Liver (tissue), 9 donors: ENCODE results near the gene PRDX2. TPM values are rescaled to one million over a fixed set of nuclear protein-coding genes. Genes with fewer than 3 reads are reported as not detected.

Source experiments
- DNase-seq: peaks from one replicate; pipeline ENCODE4 v3.0.0-alpha.2; 2017; ENCODE audit warnings: low spot score
- H3K27ac ChIP-seq, 2 donors: one replicate each; pipeline ENCODE4 v1.7.0; 2013; ENCODE audit warnings: inconsistent platforms in 2 of 2, low read length in 2 of 2, control low read depth in 1 of 2, low read depth in 1 of 2, mild to moderate bottlenecking in 1 of 2
- H3K27me3 ChIP-seq, 4 donors: one replicate each; pipeline versions ENCODE4 v1.6.1 to v1.7.0; 2013; ENCODE audit warnings: low read length in 3 of 4, inconsistent platforms in 1 of 4, mild to moderate bottlenecking in 1 of 4, moderate library complexity in 1 of 4; ENCODE audit not compliant: control insufficient read depth in 4 of 4, insufficient read depth in 4 of 4
- H3K36me3 ChIP-seq, 4 donors: one replicate each; pipeline versions ENCODE4 v1.6.1 to v1.7.0; 2013; ENCODE audit warnings: low read length in 3 of 4, mild to moderate bottlenecking in 3 of 4, low read depth in 1 of 4, moderate library complexity in 1 of 4; ENCODE audit not compliant: control insufficient read depth in 4 of 4, insufficient read depth in 3 of 4
- H3K4me1 ChIP-seq, 4 donors: one replicate each; pipeline versions ENCODE4 v1.6.1 to v1.7.0; 2013; ENCODE audit warnings: low read length in 3 of 4, mild to moderate bottlenecking in 3 of 4, moderate library complexity in 1 of 4; ENCODE audit not compliant: control insufficient read depth in 4 of 4, insufficient read depth in 4 of 4
- H3K4me3 ChIP-seq, 3 donors: one replicate each; pipeline versions ENCODE4 v1.6.1 to v1.7.0; 2013; ENCODE audit warnings: low read length in 3 of 3, control low read depth in 1 of 3, low read depth in 1 of 3, mild to moderate bottlenecking in 1 of 3
- H3K9ac ChIP-seq, 2 donors: one replicate each; pipeline ENCODE4 v1.7.0; 2013; ENCODE audit warnings: low read length in 2 of 2, mild to moderate bottlenecking in 2 of 2, moderate library complexity in 2 of 2, control low read depth in 1 of 2, low read depth in 1 of 2
- H3K9me3 ChIP-seq, 4 donors: one replicate each; pipeline versions ENCODE4 v1.6.1 to v1.7.0; 2013; ENCODE audit warnings: low read length in 3 of 4; ENCODE audit not compliant: control insufficient read depth in 4 of 4
- CTCF ChIP-seq: fragments of 150-350 bp; IDR thresholded peaks from 2 replicates; pipeline ENCODE4 v1.5.1; 2017; ENCODE audit warnings: improper control_type of control experiment, low read depth, low read length; ENCODE audit not compliant: missing input control
- EGR1 ChIP-seq, 2 donors: IDR thresholded peaks; 2 replicates each; pipeline ENCODE4 v1.6.1; 2016 to 2018; ENCODE audit warnings: antibody characterized with exemption in 2 of 2, low read depth in 2 of 2
- FOXA1 ChIP-seq: IDR thresholded peaks from 2 replicates; pipeline ENCODE4 v1.6.1; 2016; ENCODE audit warnings: antibody characterized with exemption
- FOXA2 ChIP-seq: IDR thresholded peaks from 2 replicates; pipeline ENCODE4 v1.6.1; 2016; ENCODE audit warnings: antibody characterized with exemption
- GABPA ChIP-seq, 2 donors: IDR thresholded peaks in 1 of 2; conservative IDR thresholded peaks in 1 of 2; 2 replicates each; pipeline ENCODE4 v1.6.1; 2016; ENCODE audit warnings: antibody characterized with exemption in 2 of 2, mild to moderate bottlenecking in 1 of 2, moderate library complexity in 1 of 2
- HNF4A ChIP-seq, 2 donors: conservative IDR thresholded peaks; 2 replicates each; pipeline ENCODE4 v1.6.1; 2016; ENCODE audit warnings: antibody characterized with exemption in 2 of 2, mild to moderate bottlenecking in 2 of 2
- HNF4G ChIP-seq: IDR thresholded peaks from 2 replicates; pipeline ENCODE4 v1.6.1; 2016; ENCODE audit warnings: antibody characterized with exemption
- JUND ChIP-seq, 2 donors: IDR thresholded peaks; 2 replicates each; pipeline ENCODE4 v1.6.1; 2016; ENCODE audit warnings: antibody characterized with exemption in 2 of 2
- MAX ChIP-seq: IDR thresholded peaks from 2 replicates; pipeline ENCODE4 v1.6.1; 2016; ENCODE audit warnings: antibody characterized with exemption
- NR2F2 ChIP-seq: IDR thresholded peaks from 2 replicates; pipeline ENCODE4 v1.6.1; 2016; ENCODE audit warnings: antibody characterized with exemption
- RAD21 ChIP-seq, 2 donors: IDR thresholded peaks; 2 replicates each; pipeline ENCODE4 v1.6.1; 2016; ENCODE audit warnings: antibody characterized with exemption in 2 of 2, mild to moderate bottlenecking in 2 of 2
- RXRA ChIP-seq, 2 donors: IDR thresholded peaks; 2 replicates each; pipeline ENCODE4 v1.6.1; 2017 to 2018; ENCODE audit warnings: antibody characterized with exemption in 2 of 2, mild to moderate bottlenecking in 1 of 2
- SP1 ChIP-seq: IDR thresholded peaks from 2 replicates; pipeline ENCODE4 v1.6.1; 2018; ENCODE audit warnings: antibody characterized with exemption, mild to moderate bottlenecking
- TAF1 ChIP-seq: conservative IDR thresholded peaks from 2 replicates; pipeline ENCODE4 v1.6.1; 2016; ENCODE audit warnings: antibody characterized with exemption, mild to moderate bottlenecking
- YY1 ChIP-seq: IDR thresholded peaks from 2 replicates; pipeline ENCODE4 v1.6.1; 2016; ENCODE audit warnings: antibody characterized with exemption, mild to moderate bottlenecking
- WGBS: extraction: QIAGEN DNeasy Blood & Tissue Kit; methylation state at CpG from one replicate; pipeline ENCODE4 v1.1.7; 2013; 5-methylcytosine and 5-hydroxymethylcytosine counted together
- polyA plus RNA-seq, 2 donors: library from polyadenylated mRNA; stranded (reverse) in 1 of 2; unstranded in 1 of 2; fragments of 200-250 nt in 1 of 2; fragments of >200 nt in 1 of 2; fragmentation: Nextera tagmentation in 1 of 2; extraction: Ambion mirVana in 1 of 2; gene quantifications; one replicate each; pipeline versions ENCODE4 v1.2.1 to v1.2.3, GENCODE V29; 2013 to 2015
- total RNA-seq, 2 donors: library from RNA; depleted of rRNA; stranded (reverse); fragments of >200 nt; gene quantifications; one replicate each; pipeline ENCODE4 v1.2.3, GENCODE V29; 2014
- TF ChIP-seq, protein P1 (sequence below): IDR thresholded peaks from 2 replicates; pipeline ENCODE4 v1.6.1; 2016; ENCODE audit warnings: antibody characterized with exemption
- TF ChIP-seq, protein P2 (sequence below): IDR thresholded peaks from 2 replicates; pipeline ENCODE4 v1.6.1; 2016; ENCODE audit warnings: antibody characterized with exemption, mild to moderate bottlenecking
- TF ChIP-seq, protein P3 (sequence below): IDR thresholded peaks from 2 replicates; pipeline ENCODE4 v1.6.1; 2016; ENCODE audit warnings: antibody characterized with exemption
- donor health status: healthy.
- donor health status: healthy.
- donor health status: healthy.
- donor health status: healthy.
- donor health status: healthy.

The PRDX2 gene
- total and polyA plus RNA-seq, 4 donors: 222 to 1,737 (median 283) TPM

DNA sequence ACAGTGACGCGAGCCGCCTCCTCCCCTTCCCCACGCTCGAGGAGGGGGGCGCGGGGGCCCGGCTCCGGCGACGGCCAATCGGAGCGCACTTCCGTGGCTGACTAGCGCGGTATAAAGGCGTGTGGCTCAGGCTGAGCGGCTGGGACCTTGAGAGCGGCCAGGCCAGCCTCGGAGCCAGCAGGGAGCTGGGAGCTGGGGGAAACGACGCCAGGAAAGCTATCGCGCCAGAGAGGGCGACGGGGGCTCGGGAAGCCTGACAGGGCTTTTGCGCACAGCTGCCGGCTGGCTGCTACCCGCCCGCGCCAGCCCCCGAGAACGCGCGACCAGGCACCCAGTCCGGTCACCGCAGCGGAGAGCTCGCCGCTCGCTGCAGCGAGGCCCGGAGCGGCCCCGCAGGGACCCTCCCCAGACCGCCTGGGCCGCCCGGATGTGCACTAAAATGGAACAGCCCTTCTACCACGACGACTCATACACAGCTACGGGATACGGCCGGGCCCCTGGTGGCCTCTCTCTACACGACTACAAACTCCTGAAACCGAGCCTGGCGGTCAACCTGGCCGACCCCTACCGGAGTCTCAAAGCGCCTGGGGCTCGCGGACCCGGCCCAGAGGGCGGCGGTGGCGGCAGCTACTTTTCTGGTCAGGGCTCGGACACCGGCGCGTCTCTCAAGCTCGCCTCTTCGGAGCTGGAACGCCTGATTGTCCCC lies 10.1 kb downstream of the PRDX2 start, which contains the start of gene JUNB (continued):
- TF ChIP-seq RXRA (IDR thresholded peaks at IDR 0.05) (no peak), RAD21 (IDR thresholded peaks at IDR 0.05) (peak in 1 of 2 donors; percentile 36), FOXA2 (peak; percentile 92), MAX (no peak), GABPA (IDR thresholded peaks at IDR 0.05 in 1 of 2, conservative IDR thresholded peaks at IDR 0.05 in 1 of 2) (peak in 1 of 2 donors; percentile 73)

DNA sequence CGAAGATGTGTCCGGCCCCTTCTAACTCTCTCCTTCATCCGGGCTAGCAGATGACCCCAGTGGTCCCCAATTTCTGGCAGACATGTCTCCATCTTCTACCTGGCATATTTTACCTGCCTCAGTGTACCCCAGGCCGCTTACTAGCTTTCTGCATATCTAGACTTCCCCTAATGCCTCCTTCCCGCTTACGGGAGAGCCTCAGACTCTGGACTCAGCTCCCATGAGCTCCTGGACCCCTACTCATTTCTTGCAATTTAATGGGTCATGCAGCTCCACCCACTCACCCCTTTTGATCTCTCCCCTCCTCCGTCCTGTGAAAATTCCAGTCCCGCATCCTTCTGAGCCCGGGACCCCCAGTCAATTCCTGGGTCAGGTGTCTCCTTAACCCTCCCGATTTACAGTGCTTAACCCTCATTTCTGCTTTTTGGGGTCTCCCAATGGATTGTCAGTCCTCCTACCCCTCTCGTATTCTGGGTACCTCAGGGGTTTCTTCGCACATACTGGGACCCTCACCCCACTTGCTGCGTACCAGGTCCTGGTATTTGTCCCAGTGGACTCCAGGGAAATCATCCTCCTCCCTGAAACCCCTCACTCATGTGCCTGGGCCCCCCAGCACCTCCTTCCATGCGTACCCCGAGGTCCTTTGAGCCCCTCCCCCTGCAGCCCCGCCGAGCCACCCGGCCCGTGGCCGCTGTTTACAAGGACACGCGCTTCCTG lies 10.8 kb downstream of the PRDX2 start:
- H3K27ac ChIP-seq: peak overlapping the region; percentile 98 to 99
- TF ChIP-seq NR2F2 (peak; percentile 27), RXRA (IDR thresholded peaks at IDR 0.05) (peak; percentile 39 to 47), MAX (peak; percentile 95), FOXA1 (peak; percentile 97)
- TF ChIP-seq, protein P1, sequence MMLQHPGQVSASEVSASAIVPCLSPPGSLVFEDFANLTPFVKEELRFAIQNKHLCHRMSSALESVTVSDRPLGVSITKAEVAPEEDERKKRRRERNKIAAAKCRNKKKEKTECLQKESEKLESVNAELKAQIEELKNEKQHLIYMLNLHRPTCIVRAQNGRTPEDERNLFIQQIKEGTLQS: no peak
- peak overlapping the region; percentile 53 to 97 for H3K9ac ChIP-seq
- no peaks in the 10 kb centered on the region for H3K27me3 ChIP-seq
- WGBS: 1% methylated on average over 22 of the region's 22 CpGs
- DNase-seq: no peak
- H3K4me1 ChIP-seq: peaks cover 4 to 29% (median 21%) of the 10 kb centered on the region in 4 donors
- H3K36me3 ChIP-seq: no peaks in the 10 kb centered on the region
- no peaks in the 10 kb centered on the region for H3K9me3 ChIP-seq
- H3K4me3 ChIP-seq: peak overlapping the region; percentile 58 to 82 (median 62)

DNA sequence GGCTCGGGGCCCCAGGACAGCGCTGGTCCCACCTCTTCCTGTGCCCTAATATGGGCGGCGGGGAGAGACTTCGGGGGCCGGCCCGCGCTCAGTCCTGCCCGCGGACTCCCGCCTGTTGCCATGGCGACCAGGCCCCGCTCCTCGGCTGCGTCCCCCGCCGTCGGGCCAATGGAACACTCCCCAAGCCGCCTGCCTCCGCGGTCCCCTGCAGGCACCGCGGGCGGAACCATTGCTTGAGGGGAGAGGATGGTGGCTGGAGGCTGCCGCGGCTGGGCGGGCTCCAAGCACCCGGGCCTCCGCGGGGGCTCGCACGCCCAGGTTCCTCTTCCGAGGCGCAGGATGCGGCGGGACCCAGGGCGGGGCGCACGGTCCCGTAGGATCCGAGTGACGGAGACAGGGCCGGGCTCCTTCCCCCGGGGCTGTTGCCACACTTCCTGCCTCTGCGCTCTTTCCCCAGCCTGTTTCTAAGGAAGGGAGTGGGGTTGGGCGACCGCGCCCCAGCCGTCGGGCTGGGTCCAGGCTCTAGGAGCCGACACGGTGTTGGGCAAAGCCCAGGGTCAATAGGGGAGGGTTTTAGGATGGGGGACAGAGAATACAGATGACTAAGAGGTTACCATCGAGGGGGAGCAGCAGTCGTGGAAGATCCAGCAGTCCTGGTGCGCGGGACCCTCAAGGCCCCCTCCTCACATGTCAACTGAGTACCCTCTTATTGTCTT lies 11.5 kb downstream of the PRDX2 start:
- H3K9ac ChIP-seq: peak overlapping the region; percentile 53 to 97
- WGBS: under 1% methylated on average over 56 of the region's 56 CpGs
- no peaks in the 10 kb centered on the region for H3K27me3 ChIP-seq
- H3K36me3 ChIP-seq: no peaks in the 10 kb centered on the region
- peak overlapping the region; percentile 98 to 99 for H3K27ac ChIP-seq
- peaks cover 6 to 34% (median 21%) of the 10 kb centered on the region in 4 donors for H3K4me1 ChIP-seq
- DNase-seq: peak; percentile 94
- no peaks in the 10 kb centered on the region for H3K9me3 ChIP-seq
- H3K4me3 ChIP-seq: peak overlapping the region; percentile 58 to 82 (median 62)
- TF ChIP-seq FOXA2 (no peak), RXRA (IDR thresholded peaks at IDR 0.05) (peak in 1 of 2 donors; percentile 16), HNF4A (conservative IDR thresholded peaks at IDR 0.05) (peak; percentile 16 to 28), YY1 (peak; percentile 71), MAX (peak; percentile 47), TAF1 (peak; percentile 35), CTCF (no peak), HNF4G (peak; percentile 21), SP1 (peak; percentile 72), NR2F2 (peak; percentile 44), RAD21 (IDR thresholded peaks at IDR 0.05) (peak in 1 of 2 donors; percentile 19), JUND (IDR thresholded peaks at IDR 0.05) (no peak), EGR1 (IDR thresholded peaks at IDR 0.05; ENCODE audit: low read depth in 2 of 2) (peak; percentile 30 to 38), FOXA1 (no peak)
- TF ChIP-seq, protein P2, sequence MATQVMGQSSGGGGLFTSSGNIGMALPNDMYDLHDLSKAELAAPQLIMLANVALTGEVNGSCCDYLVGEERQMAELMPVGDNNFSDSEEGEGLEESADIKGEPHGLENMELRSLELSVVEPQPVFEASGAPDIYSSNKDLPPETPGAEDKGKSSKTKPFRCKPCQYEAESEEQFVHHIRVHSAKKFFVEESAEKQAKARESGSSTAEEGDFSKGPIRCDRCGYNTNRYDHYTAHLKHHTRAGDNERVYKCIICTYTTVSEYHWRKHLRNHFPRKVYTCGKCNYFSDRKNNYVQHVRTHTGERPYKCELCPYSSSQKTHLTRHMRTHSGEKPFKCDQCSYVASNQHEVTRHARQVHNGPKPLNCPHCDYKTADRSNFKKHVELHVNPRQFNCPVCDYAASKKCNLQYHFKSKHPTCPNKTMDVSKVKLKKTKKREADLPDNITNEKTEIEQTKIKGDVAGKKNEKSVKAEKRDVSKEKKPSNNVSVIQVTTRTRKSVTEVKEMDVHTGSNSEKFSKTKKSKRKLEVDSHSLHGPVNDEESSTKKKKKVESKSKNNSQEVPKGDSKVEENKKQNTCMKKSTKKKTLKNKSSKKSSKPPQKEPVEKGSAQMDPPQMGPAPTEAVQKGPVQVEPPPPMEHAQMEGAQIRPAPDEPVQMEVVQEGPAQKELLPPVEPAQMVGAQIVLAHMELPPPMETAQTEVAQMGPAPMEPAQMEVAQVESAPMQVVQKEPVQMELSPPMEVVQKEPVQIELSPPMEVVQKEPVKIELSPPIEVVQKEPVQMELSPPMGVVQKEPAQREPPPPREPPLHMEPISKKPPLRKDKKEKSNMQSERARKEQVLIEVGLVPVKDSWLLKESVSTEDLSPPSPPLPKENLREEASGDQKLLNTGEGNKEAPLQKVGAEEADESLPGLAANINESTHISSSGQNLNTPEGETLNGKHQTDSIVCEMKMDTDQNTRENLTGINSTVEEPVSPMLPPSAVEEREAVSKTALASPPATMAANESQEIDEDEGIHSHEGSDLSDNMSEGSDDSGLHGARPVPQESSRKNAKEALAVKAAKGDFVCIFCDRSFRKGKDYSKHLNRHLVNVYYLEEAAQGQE: no peak
- TF ChIP-seq, protein P3, sequence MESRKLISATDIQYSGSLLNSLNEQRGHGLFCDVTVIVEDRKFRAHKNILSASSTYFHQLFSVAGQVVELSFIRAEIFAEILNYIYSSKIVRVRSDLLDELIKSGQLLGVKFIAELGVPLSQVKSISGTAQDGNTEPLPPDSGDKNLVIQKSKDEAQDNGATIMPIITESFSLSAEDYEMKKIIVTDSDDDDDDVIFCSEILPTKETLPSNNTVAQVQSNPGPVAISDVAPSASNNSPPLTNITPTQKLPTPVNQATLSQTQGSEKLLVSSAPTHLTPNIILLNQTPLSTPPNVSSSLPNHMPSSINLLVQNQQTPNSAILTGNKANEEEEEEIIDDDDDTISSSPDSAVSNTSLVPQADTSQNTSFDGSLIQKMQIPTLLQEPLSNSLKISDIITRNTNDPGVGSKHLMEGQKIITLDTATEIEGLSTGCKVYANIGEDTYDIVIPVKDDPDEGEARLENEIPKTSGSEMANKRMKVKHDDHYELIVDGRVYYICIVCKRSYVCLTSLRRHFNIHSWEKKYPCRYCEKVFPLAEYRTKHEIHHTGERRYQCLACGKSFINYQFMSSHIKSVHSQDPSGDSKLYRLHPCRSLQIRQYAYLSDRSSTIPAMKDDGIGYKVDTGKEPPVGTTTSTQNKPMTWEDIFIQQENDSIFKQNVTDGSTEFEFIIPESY: no peak
